ENCODE results near the gene ZSWIM5. TPM values are rescaled to one million over a fixed set of nuclear protein-coding genes. Genes with fewer than 3 reads are reported as not detected.

Gene ZSWIM5
- total RNA-seq, 4 donors from 2014 or later = 12.3 to 38.2 (median 13.7) TPM

- no peaks in the 10 kb centered on the region for H3K27me3 ChIP-seq
- no peaks in the 10 kb centered on the region for H3K9me3 ChIP-seq
- no peaks in the 10 kb centered on the region for H3K36me3 ChIP-seq
- no peak overlapping the region for H3K27ac ChIP-seq
- no peak overlapping the region for H3K4me3 ChIP-seq
- H3K4me1 ChIP-seq = peaks cover 0 to 17% (median 7%) of the 10 kb centered on the region in 4 donors
- TF ChIP-seq CTCF (IDR thresholded peaks at IDR 0.05) (no peak), EP300 (IDR thresholded peaks at IDR 0.05; ENCODE audit: low read depth) (no peak), POLR2AphosphoS5 (IDR thresholded peaks at IDR 0.05) (no peak), POLR2A (IDR thresholded peaks at IDR 0.05) (no peak)
- intact Hi-C loops (cut with DNase I; ENCODE audit: low total_unique reads) (loop anchor here (5.0 kb wide), 1 partner anchor 342 kb away; no protein-coding TSS in a partner anchor), in situ Hi-C loops (cut with MboI; ENCODE audit: low pct_ligation_motif_present in 1 of 4, low pct_unique_long_range_greater_than_20kb in 1 of 4, low sequenced_read_pairs in 3 of 4) (no loop called here)
- no peak for DNase-seq
- 93 to 94% methylated on average over 5 of the region's 5 CpGs for WGBS, 2 donors (ENCODE audit: low coverage in 1 of 2)
Observed at GRCh38 chr1:45040297-45040696, 166.1 kb downstream of the ZSWIM5 start.

- 76 to 79% methylated on average over 3 to 8 of the region's 8 CpGs for WGBS, 2 donors (ENCODE audit: low coverage in 1 of 2)
- Histone ChIP-seq H3K4me3 (no peak overlapping the region), H3K27me3 (no peaks in the 10 kb centered on the region), H3K9me3 (no peaks in the 10 kb centered on the region), H3K27ac (no peak overlapping the region), H3K4me1 (peaks cover 0 to 17% (median 7%) of the 10 kb centered on the region in 4 donors), H3K36me3 (no peaks in the 10 kb centered on the region)
- TF ChIP-seq POLR2A (IDR thresholded peaks at IDR 0.05) (no peak), POLR2AphosphoS5 (IDR thresholded peaks at IDR 0.05) (no peak), CTCF (IDR thresholded peaks at IDR 0.05) (no peak), EP300 (IDR thresholded peaks at IDR 0.05; ENCODE audit: low read depth) (no peak)
- intact Hi-C loops (cut with DNase I; ENCODE audit: low total_unique reads) (no loop called here), in situ Hi-C loops (cut with MboI; ENCODE audit: low pct_ligation_motif_present in 1 of 4, low pct_unique_long_range_greater_than_20kb in 1 of 4, low sequenced_read_pairs in 3 of 4) (no loop called here)
- DNase-seq = no peak
Observed at GRCh38 chr1:45038661-45039364, 167.6 kb downstream of the ZSWIM5 start.

DNA sequence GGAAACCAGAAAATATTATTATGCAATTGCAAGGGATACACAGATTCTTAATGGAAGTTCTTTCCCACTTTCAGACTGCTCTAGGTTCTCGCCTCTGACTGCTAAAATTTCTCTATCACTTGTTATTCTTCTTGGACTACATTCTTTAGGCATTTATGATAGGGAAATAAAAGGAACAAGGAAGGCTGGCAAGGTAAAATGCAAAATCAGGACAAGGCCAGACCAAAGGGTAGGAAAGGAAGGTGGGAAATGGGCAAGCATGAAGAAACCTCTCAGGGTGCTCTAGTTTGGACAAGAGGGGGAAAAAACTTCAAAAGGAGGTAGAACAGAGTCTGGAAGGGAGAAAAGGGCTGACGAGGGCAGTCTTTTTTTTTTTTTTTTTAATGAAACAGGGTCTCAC, 168.2 kb downstream of the ZSWIM5 start:
- intact Hi-C loops (cut with DNase I; ENCODE audit: low total_unique reads) = no loop called here
- WGBS, 2 donors (ENCODE audit: low coverage in 1 of 2) = 42 to 47% methylated on average over 1 to 2 of the region's 2 CpGs

GRCh38 chr1:45037456-45037855, 168.9 kb downstream of the ZSWIM5 start:
- no peak for TF ChIP-seq POLR2AphosphoS5 (IDR thresholded peaks at IDR 0.05)
- TF ChIP-seq CTCF (IDR thresholded peaks at IDR 0.05) = no peak
- TF ChIP-seq POLR2A (IDR thresholded peaks at IDR 0.05) = no peak
- no peak for TF ChIP-seq EP300 (IDR thresholded peaks at IDR 0.05; ENCODE audit: low read depth)
- Histone ChIP-seq H3K27ac (no peak overlapping the region), H3K36me3 (no peaks in the 10 kb centered on the region), H3K27me3 (no peaks in the 10 kb centered on the region), H3K9me3 (no peaks in the 10 kb centered on the region), H3K4me3 (no peak overlapping the region), H3K4me1 (peaks cover 0 to 17% (median 7%) of the 10 kb centered on the region in 4 donors)
- DNase-seq = no peak
- in situ Hi-C loops (cut with MboI; ENCODE audit: low pct_ligation_motif_present in 1 of 4, low pct_unique_long_range_greater_than_20kb in 1 of 4, low sequenced_read_pairs in 3 of 4) = no loop called here
- intact Hi-C loops (cut with DNase I; ENCODE audit: low total_unique reads) = no loop called here

More for the DNA sequence above, 168.2 kb downstream of the ZSWIM5 start:
- no peaks in the 10 kb centered on the region for H3K36me3 ChIP-seq
- no peaks in the 10 kb centered on the region for H3K9me3 ChIP-seq
- in situ Hi-C loops (cut with MboI; ENCODE audit: low pct_ligation_motif_present in 1 of 4, low pct_unique_long_range_greater_than_20kb in 1 of 4, low sequenced_read_pairs in 3 of 4) = no loop called here
- H3K27me3 ChIP-seq = no peaks in the 10 kb centered on the region
- no peak overlapping the region for H3K27ac ChIP-seq
- no peak overlapping the region for H3K4me3 ChIP-seq
- no peak for DNase-seq
- peaks cover 0 to 17% (median 7%) of the 10 kb centered on the region in 4 donors for H3K4me1 ChIP-seq
- no peak for TF ChIP-seq POLR2AphosphoS5 (IDR thresholded peaks at IDR 0.05)
- no peak for TF ChIP-seq POLR2A (IDR thresholded peaks at IDR 0.05)
- no peak for TF ChIP-seq CTCF (IDR thresholded peaks at IDR 0.05)
- TF ChIP-seq EP300 (IDR thresholded peaks at IDR 0.05; ENCODE audit: low read depth) = no peak

All from transverse colon (tissue), 4 donors.